Motor neuron (in vitro differentiated cells): ENCODE measurements around the gene APOF. TPM values are rescaled to one million over a fixed set of nuclear protein-coding genes. Genes with fewer than 3 reads are reported as not detected.

ENCODE experiments used
- ATAC-seq, 8 experiments: fragments of 200-7000 bp; cut with Tn5 transposase; replicated peaks in 6 of 8; 2 replicates each; pipeline ENCODE4 v1.8.0; 2021; ENCODE audit warnings: mild to moderate bottlenecking in 8 of 8, moderate library complexity in 8 of 8
- H3K27ac ChIP-seq, 2 donors: fragments of 250-450 bp; sonication (Bioruptor Pico); 2 replicates each; pipeline ENCODE4 v1.9.0; 2021; ENCODE audit warnings: antibody characterized with exemption in 2 of 2, mild to moderate bottlenecking in 2 of 2, moderate library complexity in 1 of 2
- H3K4me1 ChIP-seq, 2 donors: fragments of 250-450 bp; sonication (Bioruptor Pico); replicated peaks in 1 of 2; 2 replicates each; pipeline ENCODE4 v1.6.1; 2021; ENCODE audit warnings: antibody characterized with exemption in 2 of 2, mild to moderate bottlenecking in 2 of 2, moderate library complexity in 1 of 2
- H3K4me3 ChIP-seq, 5 donors: fragments of 250-450 bp; sonication (Bioruptor Pico); 2 replicates each; pipeline ENCODE4 v1.9.0; 2021; ENCODE audit warnings: antibody characterized with exemption in 5 of 5, mild to moderate bottlenecking in 5 of 5, moderate library complexity in 4 of 5
- WGBS, 10 experiments: fragments of 450-650 bp; shearing (Covaris generic); methylation state at CpG; one replicate each; pipeline ENCODE4 v1.0.0; 2022; 5-methylcytosine and 5-hydroxymethylcytosine counted together
- in situ Hi-C, 9 experiments: fragments of 400-800 bp; cut with MboI; loops; one replicate each; pipeline ENCODE4 v1.15.0; 2021; ENCODE audit warnings: low sequenced_read_pairs in 9 of 9, low pct_unique_long_range_greater_than_20kb in 2 of 9; ENCODE audit not compliant: unreplicated experiment in 9 of 9
- total RNA-seq, 8 experiments: library from RNA; unstranded; fragments of 300-600 nt; gene quantifications; 2 replicates each; pipeline versions ENCODE4 v1.2.3 to v1.2.4, GENCODE V29; 2022

APOF gene
- total RNA-seq, 8 experiments from 2014 or later = 0.14 to 0.76 (median 0.36) TPM; not detected in 1

- peaks cover 9 to 15% of the 10 kb centered on the region in 2 donors for H3K4me1 ChIP-seq
- peak within 1 kb of the TSS; percentile 94 for H3K27ac ChIP-seq
- in situ Hi-C loops = no loop called here
- ATAC-seq = peak; percentile 90 to 96 (median 94)
- peak within 1 kb of the TSS; percentile 71 to 94 (median 79) for H3K4me3 ChIP-seq
- WGBS, 10 experiments = 0 to 3% (median 0%) methylated on average over 1 to 12 of the region's 62 CpGs; no CpG with 5 or more reads in 2 of the 10 experiments
These were observed 46.8 kb downstream of the APOF start, which contains the start of gene CNPY2 for GRCh38 chr12:56315622-56316473. TSS of gene CNPY2 (minus strand) at chr12:56315988. CDS start at chr12:56315217, 771 bp downstream.

GRCh38 chr12:56315249-56315621 lies 47.4 kb downstream of the APOF start:
- peak in 2 of 8 experiments; percentile 3 to 6 for ATAC-seq
- 0% methylated on average over 1 to 7 of the region's 11 CpGs; no CpG with 5 or more reads in 6 of the 10 experiments for WGBS, 10 experiments
- Histone ChIP-seq H3K4me3 (peak overlapping the region; percentile 71 to 94 (median 79)), H3K27ac (peak overlapping the region; percentile 94), H3K4me1 (peaks cover 9 to 15% of the 10 kb centered on the region in 2 donors)
- in situ Hi-C loops = no loop called here

- no peak overlapping the region for H3K4me3 ChIP-seq
- in situ Hi-C loops = no loop called here
- 50 to 100% (median 94%) methylated on average over 1 to 11 of the region's 12 CpGs; no CpG with 5 or more reads in 1 of the 10 experiments for WGBS, 10 experiments
- H3K27ac ChIP-seq = no peak overlapping the region
- peaks cover 0 to 8% of the 10 kb centered on the region in 2 donors for H3K4me1 ChIP-seq
- ATAC-seq = no peak
These were observed 51.7 kb downstream of the APOF start for GRCh38 chr12:56311003-56311402.

Other genes with a start within 250 kb of the APOF start
- 1,000 to 10,000 TPM; 2,948 to 7,132 (median 5,415) TPM for gene RPL41, start 246.2 kb downstream of the APOF start, total RNA-seq
- gene ZC3H10, start 244.6 kb downstream of the APOF start, total RNA-seq = 10 to 100 TPM in 3 of 8 experiments, 1 to 10 TPM in 5; 5.8 to 11.7 (median 8.0) TPM
- 10 to 100 TPM; 13.4 to 54.6 (median 44.2) TPM for gene ESYT1, start 234.6 kb downstream of the APOF start, total RNA-seq
- 100 to 1,000 TPM in 5 of 8 experiments, 10 to 100 TPM in 3; 61.3 to 217 (median 142) TPM for gene MYL6B, start 210.3 kb downstream of the APOF start, total RNA-seq
- 1,000 to 10,000 TPM; 1,063 to 2,469 (median 1,244) TPM for gene MYL6, start 204.5 kb downstream of the APOF start, total RNA-seq
- gene SMARCC2, start 173.4 kb downstream of the APOF start, total RNA-seq = 100 to 1,000 TPM in 1 of 8 experiments, 10 to 100 TPM in 7; 18.1 to 110 (median 77.9) TPM
- gene RNF41, start 140.9 kb downstream of the APOF start, total RNA-seq = 10 to 100 TPM; 28.9 to 62.1 (median 41.7) TPM
- gene NABP2, start 138.5 kb downstream of the APOF start, total RNA-seq = 10 to 100 TPM; 22.1 to 61.7 (median 51.1) TPM
- 1 to 10 TPM in 3 of 8 experiments, under 1 TPM in 3, not detected in 2; 0.49 to 2.6 (median 1.1) TPM for gene SLC39A5, start 132.8 kb downstream of the APOF start, total RNA-seq
- 10 to 100 TPM in 6 of 8 experiments, 1 to 10 TPM in 2; 5.3 to 30.7 (median 12.0) TPM for gene ANKRD52, start 104.5 kb downstream of the APOF start, total RNA-seq
- 10 to 100 TPM in 7 of 8 experiments, 1 to 10 TPM in 1; 6.8 to 17.4 (median 14.3) TPM for gene COQ10A, start 95.9 kb downstream of the APOF start, total RNA-seq
- gene CS, start 62.5 kb downstream of the APOF start, total RNA-seq = 100 to 1,000 TPM in 5 of 8 experiments, 10 to 100 TPM in 3; 66.8 to 208 (median 106) TPM
- 100 to 1,000 TPM; 102 to 231 (median 141) TPM for gene CNPY2, start 46.9 kb downstream of the APOF start, total RNA-seq
- gene PAN2, start 28.9 kb downstream of the APOF start, total RNA-seq = 10 to 100 TPM; 20.3 to 97.3 (median 30.4) TPM
- gene IL23A, start 24.0 kb downstream of the APOF start, total RNA-seq = 1 to 10 TPM in 4 of 8 experiments, under 1 TPM in 4; 0.28 to 3.8 (median 1.1) TPM
- 100 to 1,000 TPM in 3 of 8 experiments, 10 to 100 TPM in 5; 26.5 to 458 (median 72.4) TPM for gene STAT2, start 2.8 kb downstream of the APOF start, total RNA-seq
- 10 to 100 TPM in 7 of 8 experiments, 1 to 10 TPM in 1; 3.4 to 62.8 (median 19.2) TPM for gene TIMELESS, start 86.6 kb upstream of the APOF start, total RNA-seq
- 1 to 10 TPM in 3 of 8 experiments, under 1 TPM in 5; 0.16 to 2.7 (median 0.44) TPM for gene MIP, start 91.8 kb upstream of the APOF start, total RNA-seq
- gene SPRYD4, start 105.7 kb upstream of the APOF start, total RNA-seq = 1 to 10 TPM; 1.3 to 8.5 (median 2.2) TPM
- gene GLS2, start 125.3 kb upstream of the APOF start, total RNA-seq = 1 to 10 TPM in 6 of 8 experiments, under 1 TPM in 2; 0.46 to 4.3 (median 2.8) TPM
- gene RBMS2, start 159.0 kb upstream of the APOF start, total RNA-seq = 10 to 100 TPM in 3 of 8 experiments, 1 to 10 TPM in 5; 2.6 to 12.9 (median 6.0) TPM